ENCODE results near the gene SLC26A8. TPM values are rescaled to one million over a fixed set of nuclear protein-coding genes. Genes with fewer than 3 reads are reported as not detected.
"Not testable (repeated sequence)": the region's sequence is repeated elsewhere in the genome, so short reads cannot be mapped to it uniquely, and the experiment has no call there.

SLC26A8 gene
- total and polyA plus RNA-seq, 2 experiments from 2014 or later, result 0.89 to 2.9 TPM

- peaks cover 45% of the 10 kb centered on the region for H3K36me3 ChIP-seq (ENCODE audit: insufficient read depth)
- no peak overlapping the region for H3K4me3 ChIP-seq
- H3K27ac ChIP-seq (ENCODE audit: low read depth), result no peak overlapping the region
- H3K27ac Mint-ChIP-seq, result no peak overlapping the region
- ATAC-seq (no peak), DNase-seq (ENCODE audit: low spot score) (no peak)
- peaks cover 46% of the 10 kb centered on the region for H3K9me3 Mint-ChIP-seq
- no peak for TF ChIP-seq CTCF (conservative IDR thresholded peaks at IDR 0.05; ENCODE audit: low read depth in 2 of 2)
- TF ChIP-seq ZNF462 (CRISPR knock-in tag; IDR thresholded peaks at IDR 0.05), result no peak
- TF ChIP-seq EZH2phosphoT487 (IDR thresholded peaks at IDR 0.05; ENCODE audit: unreplicated experiment), result no peak
- no peak for TF ChIP-seq JUNB (IDR thresholded peaks at IDR 0.05; ENCODE audit: unreplicated experiment)
- TF ChIP-seq ZNF114 (CRISPR knock-in tag; IDR thresholded peaks at IDR 0.05), result no peak
- no peak for TF ChIP-seq NANOG (IDR thresholded peaks at IDR 0.05; ENCODE audit: borderline replicate concordance)
- peaks cover 100% of the 10 kb centered on the region for H3K79me2 ChIP-seq (replicated peaks; ENCODE audit: insufficient read depth)
- no peak overlapping the region for H2AFZ ChIP-seq
- H3K4me3 Mint-ChIP-seq, result no peak overlapping the region
- peaks cover 12% of the 10 kb centered on the region for H3K27me3 Mint-ChIP-seq (ENCODE audit: insufficient read depth, low read depth, poor library complexity)
- peaks cover 3% of the 10 kb centered on the region; the same call in 1 of the 2 replicates for H3K4me1 ChIP-seq (ENCODE audit: insufficient read depth)
- 0 out of 2 replicates have a peak, but pooled peaks cover 3% of the 10 kb centered on the region for H3K9me2 ChIP-seq (ENCODE audit: insufficient read depth)
- no peaks in the 10 kb centered on the region for H3K27me3 ChIP-seq (ENCODE audit: insufficient read depth)
- H3K4me2 ChIP-seq, result no peak overlapping the region
- no peaks in the 10 kb centered on the region for H3K4me1 Mint-ChIP-seq
- H3K36me3 Mint-ChIP-seq (ENCODE audit: low read depth), result peaks cover 91% of the 10 kb centered on the region
- no peaks in the 10 kb centered on the region; the same call in 1 of the 2 replicates for H3F3A ChIP-seq (replicated peaks; ENCODE audit: low read depth)
- H4K20me1 ChIP-seq (replicated peaks; ENCODE audit: insufficient read depth), result peaks cover 44% of the 10 kb centered on the region
Measured at GRCh38 chr6:35911871-35912653, 112.4 kb downstream of the SLC26A8 start.

- not testable (repeated sequence) for H3K4me1 Mint-ChIP-seq; ATAC-seq; H3K27ac ChIP-seq (ENCODE audit: low read depth); DNase-seq (ENCODE audit: low spot score); H2AFZ ChIP-seq; H3K4me2 ChIP-seq; H3K27me3 ChIP-seq (ENCODE audit: insufficient read depth); H3K9me2 ChIP-seq (ENCODE audit: insufficient read depth); H3K4me1 ChIP-seq (ENCODE audit: insufficient read depth); H3K27ac Mint-ChIP-seq; H3K4me3 ChIP-seq; H3F3A ChIP-seq (replicated peaks; ENCODE audit: low read depth); H3K4me3 Mint-ChIP-seq
- H3K27me3 Mint-ChIP-seq (ENCODE audit: insufficient read depth, low read depth, poor library complexity), result peaks cover 12% of the 10 kb centered on the region
- H4K20me1 ChIP-seq (replicated peaks; ENCODE audit: insufficient read depth), result peaks cover 32% of the 10 kb centered on the region
- peaks cover 33% of the 10 kb centered on the region for H3K36me3 ChIP-seq (ENCODE audit: insufficient read depth)
- H3K36me3 Mint-ChIP-seq (ENCODE audit: low read depth), result peaks cover 73% of the 10 kb centered on the region
- peaks cover 46% of the 10 kb centered on the region for H3K9me3 Mint-ChIP-seq
- peaks cover 100% of the 10 kb centered on the region for H3K79me2 ChIP-seq (replicated peaks; ENCODE audit: insufficient read depth)
Measured at GRCh38 chr6:35909571-35909970, 114.9 kb downstream of the SLC26A8 start.

- not testable (repeated sequence) for DNase-seq (ENCODE audit: low spot score); H3K27ac Mint-ChIP-seq
- H3K36me3 ChIP-seq (ENCODE audit: insufficient read depth), result peaks cover 38% of the 10 kb centered on the region
Measured at GRCh38 chr6:35908753-35909401, 115.6 kb downstream of the SLC26A8 start.

More at GRCh38 chr6:35908753-35909401, 115.6 kb downstream of the SLC26A8 start:
- Mint-ChIP-seq H3K36me3 (ENCODE audit: low read depth) (peaks cover 71% of the 10 kb centered on the region), H3K27me3 (ENCODE audit: insufficient read depth, low read depth, poor library complexity) (peaks cover 12% of the 10 kb centered on the region), H3K9me3 (peaks cover 46% of the 10 kb centered on the region)
- H3K79me2 ChIP-seq (replicated peaks; ENCODE audit: insufficient read depth), result peaks cover 100% of the 10 kb centered on the region
- not testable (repeated sequence) for H3K4me1 ChIP-seq (ENCODE audit: insufficient read depth); H3K9me2 ChIP-seq (ENCODE audit: insufficient read depth); H3F3A ChIP-seq (replicated peaks; ENCODE audit: low read depth); H2AFZ ChIP-seq; H3K4me3 Mint-ChIP-seq; H3K4me3 ChIP-seq; H3K27ac ChIP-seq (ENCODE audit: low read depth); H3K4me2 ChIP-seq; ATAC-seq; H3K4me1 Mint-ChIP-seq; H3K27me3 ChIP-seq (ENCODE audit: insufficient read depth)
- H4K20me1 ChIP-seq (replicated peaks; ENCODE audit: insufficient read depth), result peaks cover 34% of the 10 kb centered on the region

Measured in GM23338 (cell line).